Measurements from ENCODE around the gene HSPA1L.

HSPA1L gene

DNA sequence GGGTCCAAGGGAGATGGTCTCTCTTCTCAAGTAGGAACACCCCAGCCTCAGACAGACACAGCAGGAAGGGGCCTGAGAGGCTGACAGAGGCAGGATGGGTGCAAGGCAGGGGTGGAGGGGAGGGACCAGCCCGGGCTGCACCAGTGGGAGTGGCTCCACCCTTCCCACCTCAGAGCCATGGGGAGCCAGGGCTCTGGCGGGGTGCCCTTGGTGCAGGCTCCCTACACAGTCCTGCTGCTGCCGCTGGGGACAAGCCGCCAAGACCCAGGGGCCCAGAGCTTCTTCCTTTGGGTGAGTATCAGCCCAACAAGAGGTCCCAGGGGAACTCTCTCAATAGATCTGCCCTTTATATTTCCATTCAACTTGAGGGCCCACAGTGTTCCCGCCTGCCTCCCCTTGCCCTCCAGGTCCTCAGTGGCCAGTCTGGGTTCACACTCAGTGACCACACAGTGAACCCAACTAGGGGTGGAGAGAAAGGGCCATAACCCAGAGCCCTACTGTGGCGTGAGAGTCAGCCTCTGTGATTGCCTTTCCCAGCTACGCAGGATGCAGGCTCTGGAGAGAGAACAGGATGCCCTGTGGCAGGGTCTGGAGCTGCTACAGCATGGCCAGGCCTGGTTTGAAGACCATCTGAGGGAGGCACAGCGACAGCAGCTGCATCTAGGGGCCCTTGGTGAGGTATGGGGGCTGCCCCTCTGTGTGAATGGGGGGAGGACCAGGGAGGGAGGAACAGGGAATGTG is 52.0 kb downstream of the HSPA1L start:
- DNase-seq: no peak

DNA sequence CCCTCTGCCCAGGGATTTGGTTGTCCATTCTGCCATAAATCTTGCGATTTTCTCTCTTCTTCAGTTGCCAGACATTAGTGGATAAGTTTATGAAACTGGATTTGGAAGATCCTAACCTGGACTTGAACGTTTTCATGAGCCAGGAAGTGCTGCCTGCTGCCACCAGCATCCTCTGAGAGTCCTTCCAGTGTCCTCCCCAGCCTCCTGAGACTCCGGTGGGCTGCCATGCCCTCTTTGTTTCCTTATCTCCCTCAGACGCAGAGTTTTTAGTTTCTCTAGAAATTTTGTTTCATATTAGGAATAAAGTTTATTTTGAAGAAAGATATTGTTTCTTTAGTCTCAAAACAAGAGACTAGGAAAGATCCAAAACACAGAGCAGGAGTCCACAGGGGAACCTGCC is 52.7 kb downstream of the HSPA1L start, which contains the start of gene SAPCD1:
TSS of gene SAPCD1 (plus strand) at position 301 of the 400 bp plus-strand sequence. CDS start 399 bp downstream, outside the sequence.
- DNase-seq: no peak

DNA sequence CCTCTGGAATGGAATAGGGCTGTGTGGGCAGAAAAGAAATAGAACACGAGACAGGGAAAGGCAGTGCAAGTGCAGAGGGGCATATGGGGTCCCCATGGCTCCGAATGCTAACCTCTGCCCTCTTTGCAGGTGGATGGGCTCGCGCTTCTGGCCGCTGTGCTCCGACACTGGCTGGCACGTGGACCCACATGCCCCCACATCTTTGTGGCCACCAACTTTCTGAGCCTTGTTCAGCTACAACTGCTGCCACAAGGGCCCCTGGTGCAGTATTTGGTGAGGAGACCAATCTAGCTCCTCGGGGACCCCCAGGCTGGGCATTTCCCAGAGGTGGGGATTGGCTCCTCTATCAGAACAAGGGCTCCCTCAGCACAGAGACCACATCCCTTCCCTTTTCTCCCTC is 53.7 kb downstream of the HSPA1L start:
- DNase-seq: no peak

- DNase-seq: no peak
Measured at GRCh38 chr6:31760790-31761189, 54.3 kb downstream of the HSPA1L start.

All from 8988T (cell line).